ENCODE results near the gene FBXL12.

GRCh38 chr19:9828551-9829063 is 9.7 kb upstream of the FBXL12 start:
- TF ChIP-seq POLR2A (IDR thresholded peaks at IDR 0.05; ENCODE audit: low read length), result no peak
- no peak for TF ChIP-seq GATA1 (IDR thresholded peaks at IDR 0.05; ENCODE audit: low read depth, low read length)

Measured in erythroblast (primary cell).